IMR-90 (cell line): ENCODE data around the gene CD320. TPM values are rescaled to one million over a fixed set of nuclear protein-coding genes. Genes with fewer than 3 reads are reported as not detected.

Experiments used
- ATAC-seq: fragments of 200-7000 bp; cut with Tn5 transposase; 2 replicates; pipeline ENCODE4 v1.9.1; 2020; ENCODE audit warnings: low read depth, mild to moderate bottlenecking, moderate library complexity
- BruUV-seq: library from RNA; stranded (reverse); fragments of 400-500 nt; replicated peaks from 2 replicates; lab custom pipeline; 2021; lab: Mats Ljungman, UMichigan
- CTCF ChIA-PET: fragments of 300-600 bp; formaldehyde crosslinking; extraction: SDS; loops from one replicate; lab custom pipeline; 2021; ENCODE audit warnings: antibody characterized with exemption; lab: Yijun Ruan, JAX
- POLR2A ChIA-PET: fragments of 300-600 bp; sonication (Branson Sonifier 250); formaldehyde crosslinking; loops from one replicate; lab custom pipeline; 2022; ENCODE audit warnings: antibody characterized with exemption; ENCODE audit not compliant: unreplicated experiment; lab: Charles Lee
- DNase-seq: peaks from one replicate; pipeline ENCODE4 v3.0.0; 2013
- H2AFZ ChIP-seq: replicated peaks from 2 replicates; pipeline ENCODE3; 2013; ENCODE audit warnings: low read length, mild to moderate bottlenecking; ENCODE audit not compliant: poor library complexity
- H2AK5ac ChIP-seq: 2 replicates; pipeline ENCODE4 v1.6.1; 2013; ENCODE audit warnings: low read depth, low read length, inconsistent platforms
- H2AK9ac ChIP-seq: replicated peaks from 2 replicates; pipeline ENCODE3; 2013; ENCODE audit warnings: mild to moderate bottlenecking, low read depth, low read length, moderate library complexity; ENCODE audit not compliant: poor library complexity
- H2BK120ac ChIP-seq: 2 replicates; pipeline ENCODE4 v1.6.1; 2013; ENCODE audit warnings: low read depth, low read length, inconsistent platforms
- H2BK15ac ChIP-seq: 3 replicates; pipeline ENCODE4 v1.6.1; 2013; ENCODE audit warnings: low read depth, low read length, inconsistent platforms
- H2BK20ac ChIP-seq: 2 replicates; pipeline ENCODE4 v1.6.1; 2013; ENCODE audit warnings: low read depth, mild to moderate bottlenecking, inconsistent platforms, low read length, moderate library complexity
- H2BK5ac ChIP-seq: 2 replicates; pipeline ENCODE4 v1.6.1; 2013; ENCODE audit warnings: mild to moderate bottlenecking, low read depth, low read length, inconsistent platforms; ENCODE audit not compliant: poor library complexity, severe bottlenecking
- H3K14ac ChIP-seq: replicated peaks from 2 replicates; pipeline ENCODE4 v1.6.1; 2013; ENCODE audit warnings: low read depth, low read length, inconsistent platforms
- H3K18ac ChIP-seq: 2 replicates; pipeline ENCODE4 v1.6.1; 2013; ENCODE audit warnings: low read depth, low read length, control low read depth
- H3K23ac ChIP-seq: 2 replicates; pipeline ENCODE4 v1.6.1; 2013; ENCODE audit warnings: low read depth, low read length, inconsistent platforms
- H3K27ac ChIP-seq: 2 replicates; pipeline ENCODE4 v1.5.1; 2013; ENCODE audit warnings: mild to moderate bottlenecking, control low read depth, low read length; ENCODE audit not compliant: insufficient read depth
- H3K27me3 ChIP-seq: 2 replicates; pipeline ENCODE4 v1.6.1; 2013; ENCODE audit warnings: low read length; ENCODE audit not compliant: control insufficient read depth, insufficient read depth
- H3K36me3 ChIP-seq: 2 replicates; pipeline ENCODE4 v1.6.1; 2013; ENCODE audit warnings: low read length, mixed read lengths; ENCODE audit not compliant: control insufficient read depth, insufficient read depth
- H3K4ac ChIP-seq: 2 replicates; pipeline ENCODE4 v1.6.1; 2013; ENCODE audit warnings: low read depth, low read length, inconsistent platforms
- H3K4me1 ChIP-seq: 2 replicates; pipeline ENCODE4 v1.6.1; 2013; ENCODE audit warnings: low read length, mixed read lengths; ENCODE audit not compliant: control insufficient read depth, insufficient read depth
- H3K4me2 ChIP-seq: 2 replicates; pipeline ENCODE4 v1.6.1; 2013; ENCODE audit warnings: low read depth, mild to moderate bottlenecking, control low read depth, low read length, moderate library complexity
- H3K4me3 ChIP-seq: 2 replicates; pipeline ENCODE4 v1.5.1; 2013; ENCODE audit warnings: low read depth, mild to moderate bottlenecking, control low read depth, low read length, moderate library complexity; ENCODE audit not compliant: insufficient read depth
- H3K56ac ChIP-seq: 2 replicates; pipeline ENCODE4 v1.6.1; 2013; ENCODE audit warnings: low read length, inconsistent platforms; ENCODE audit not compliant: insufficient read depth; ENCODE audit errors: extremely low read depth
- H3K79me1 ChIP-seq, 2 experiments: 2 replicates each; pipeline ENCODE4 v1.6.1; 2013; ENCODE audit warnings: low read length in 2 of 2, inconsistent platforms in 1 of 2, low read depth in 1 of 2
- H3K9ac ChIP-seq: 2 replicates; pipeline ENCODE4 v1.6.1; 2013; ENCODE audit warnings: low read depth, low read length, control low read depth
- H3K9me1 ChIP-seq: 2 replicates; pipeline ENCODE4 v1.6.1; 2013; ENCODE audit warnings: low read length, inconsistent platforms; ENCODE audit not compliant: insufficient read depth
- H3K9me3 ChIP-seq: 2 replicates; pipeline ENCODE4 v1.6.1; 2013; ENCODE audit warnings: low read length; ENCODE audit not compliant: control insufficient read depth, insufficient read depth
- H4K20me1 ChIP-seq: 2 replicates; pipeline ENCODE4 v1.6.1; 2013; ENCODE audit warnings: low read length, inconsistent platforms; ENCODE audit not compliant: insufficient read depth
- H4K5ac ChIP-seq: 2 replicates; pipeline ENCODE4 v1.6.1; 2013; ENCODE audit warnings: mild to moderate bottlenecking, low read depth, low read length, control low read depth
- H4K8ac ChIP-seq, 2 experiments: 2 replicates each; pipeline ENCODE4 v1.6.1; 2013; ENCODE audit warnings: low read depth in 2 of 2, low read length in 2 of 2, control low read depth in 1 of 2, inconsistent platforms in 1 of 2
- H4K91ac ChIP-seq: 2 replicates; pipeline ENCODE4 v1.6.1; 2013; ENCODE audit warnings: low read depth, low read length, inconsistent platforms; ENCODE audit not compliant: insufficient read depth
- BHLHE40 ChIP-seq: fragments of 150-350 bp; IDR thresholded peaks from 2 replicates; pipeline ENCODE4 v1.6.1; 2016; ENCODE audit warnings: mild to moderate bottlenecking, low read depth, low read length
- CEBPB ChIP-seq: IDR thresholded peaks from 2 replicates; pipeline ENCODE4 v1.6.1; 2012; ENCODE audit warnings: low read depth, low read length, improper control_type of control experiment
- CHD1 ChIP-seq: IDR thresholded peaks from 2 replicates; pipeline ENCODE4 v1.6.1; 2012; ENCODE audit warnings: low read depth, low read length, improper control_type of control experiment
- CTCF ChIP-seq: conservative IDR thresholded peaks from 2 replicates; pipeline ENCODE4 v1.5.1; 2012; ENCODE audit warnings: mild to moderate bottlenecking, low read depth, low read length, improper control_type of control experiment
- MAFK ChIP-seq: IDR thresholded peaks from 2 replicates; pipeline ENCODE4 v1.6.1; 2012; ENCODE audit warnings: low read depth, low read length, improper control_type of control experiment
- MAZ ChIP-seq: IDR thresholded peaks from 2 replicates; pipeline ENCODE4 v1.6.1; 2012; ENCODE audit warnings: low read depth, mild to moderate bottlenecking, low read length, improper control_type of control experiment, moderate library complexity, borderline replicate concordance
- NFE2L2 ChIP-seq: fragments of 150-350 bp; IDR thresholded peaks from 2 replicates; pipeline ENCODE4 v1.6.1; 2016; ENCODE audit warnings: low read depth, mild to moderate bottlenecking, low read length
- SMC3 ChIP-seq: fragments of 150-350 bp; IDR thresholded peaks from 2 replicates; pipeline ENCODE4 v1.6.1; 2016; ENCODE audit warnings: low read depth, mild to moderate bottlenecking, antibody characterized with exemption, low read length, moderate library complexity
- whole genome bisulfite sequencing, 2 experiments: methylation state at CpG; one replicate each; pipeline versions ENCODE4 v1.1.5 to v1.1.7; 2013; ENCODE audit warnings: missing lambda C conversion rate in 2 of 2; ENCODE audit not compliant: insufficient read length in 1 of 2; ENCODE audit errors: extremely low coverage in 2 of 2; 5-methylcytosine and 5-hydroxymethylcytosine counted together
- dilution Hi-C: fragments of 300-500 bp; cut with HindIII; formaldehyde crosslinking; loops from one replicate; pipeline ENCODE4 v1.14.3; 2018; ENCODE audit warnings: low sequenced_read_pairs; ENCODE audit not compliant: unreplicated experiment
- in situ Hi-C: fragments of 300-500 bp; cut with MboI; formaldehyde crosslinking; loops from 3 replicates; pipeline ENCODE4 v1.14.3; 2019; ENCODE audit warnings: low sequenced_read_pairs, inconsistent platforms, mixed read lengths
- intact Hi-C: fragments of 100-400 bp; cut with micrococcal nuclease; formaldehyde crosslinking; loops from 2 replicates; pipeline ENCODE4 v1.10.0; 2022
- polyA plus RNA-seq, 3 experiments: library from polyadenylated mRNA; depleted of rRNA; stranded (reverse); fragments of >200 nt; gene quantifications; 2 replicates each; pipeline ENCODE4 v1.2.3, GENCODE V29; 2012; ENCODE audit warnings: low replicate concordance in 1 of 3
- total RNA-seq: library from RNA; depleted of rRNA; stranded (reverse); fragments of >200 nt; gene quantifications from 2 replicates; pipeline ENCODE4 v1.2.3, GENCODE V29; 2012

CD320 gene
- total and polyA plus RNA-seq, 2 of the 4 experiments (the other 2 are of a cell fraction) = 13.3 to 78.5 TPM

- Histone ChIP-seq H3K4me3 (no peak overlapping the region), H4K20me1 (no peaks in the 10 kb centered on the region), H3K23ac (no peak overlapping the region), H2BK120ac (no peak overlapping the region), H2BK5ac (no peak overlapping the region), H3K9ac (no peak overlapping the region), H3K9me3 (no peaks in the 10 kb centered on the region), H2AFZ (no peak overlapping the region), H2BK20ac (no peak overlapping the region), H3K27me3 (no peaks in the 10 kb centered on the region), H3K18ac (no peak overlapping the region), H3K4ac (no peak overlapping the region), H3K27ac (no peak overlapping the region), H2AK9ac (no peak overlapping the region), H4K91ac (no peak overlapping the region), H3K56ac (no peak overlapping the region), H3K79me1 (no peaks in the 10 kb centered on the region), H4K8ac (no peak overlapping the region), H2AK5ac (no peak overlapping the region), H3K4me2 (no peak overlapping the region), H3K14ac (no peak overlapping the region), H3K36me3 (no peaks in the 10 kb centered on the region), H2BK15ac (no peak overlapping the region), H3K9me1 (no peaks in the 10 kb centered on the region), H4K5ac (no peak overlapping the region), H3K4me1 (no peaks in the 10 kb centered on the region)
- CTCF ChIA-PET = no interaction called here
- POLR2A ChIA-PET = no interaction called here
- in situ Hi-C loops (no loop called here), dilution Hi-C loops (no loop called here), intact Hi-C loops (loop anchor here (10.0 kb wide), 1 partner anchor 323 kb away; no protein-coding TSS in a partner anchor)
- WGBS, 2 experiments = 77% methylated on average over 8 of the region's 14 CpGs; no CpG with 5 or more reads in 1 of the 2 experiments
- DNase-seq (no peak), ATAC-seq (no peak)
- TF ChIP-seq MAZ (no peak), SMC3 (no peak), CTCF (no peak), MAFK (no peak), BHLHE40 (no peak), NFE2L2 (no peak), CHD1 (no peak), CEBPB (no peak)
- BruUV-seq = no TSS peak
Measured at GRCh38 chr19:8261881-8262280, 46.3 kb downstream of the CD320 start.
